Vagina (tissue), 2 donors: ENCODE measurements around the gene GPR65.

Source experiments
- POLR2A ChIP-seq, 2 donors: fragments of 450-650 bp; IDR thresholded peaks; one replicate each; pipeline ENCODE4 v1.6.1; 2017; ENCODE audit warnings: antibody characterized with exemption in 2 of 2, mild to moderate bottlenecking in 2 of 2, moderate library complexity in 2 of 2
- POLR2AphosphoS5 ChIP-seq, 2 donors: sonication (generic); formaldehyde crosslinking; IDR thresholded peaks; one replicate each; pipeline ENCODE4 v1.9.0; 2017; ENCODE audit warnings: antibody characterized with exemption in 2 of 2, mild to moderate bottlenecking in 2 of 2, low read depth in 1 of 2; ENCODE audit not compliant: insufficient read depth in 1 of 2
- TF ChIP-seq, protein P1 (sequence below), 3 experiments: fragments of 450-650 bp in 2 of 3; fragments of 200-600 bp in 1 of 3; sonication (generic) in 1 of 3; IDR thresholded peaks; one replicate each; pipeline ENCODE4 v1.5.1; 2017 to 2019; ENCODE audit warnings: antibody characterized with exemption in 3 of 3, mild to moderate bottlenecking in 2 of 3, moderate library complexity in 2 of 3

DNA sequence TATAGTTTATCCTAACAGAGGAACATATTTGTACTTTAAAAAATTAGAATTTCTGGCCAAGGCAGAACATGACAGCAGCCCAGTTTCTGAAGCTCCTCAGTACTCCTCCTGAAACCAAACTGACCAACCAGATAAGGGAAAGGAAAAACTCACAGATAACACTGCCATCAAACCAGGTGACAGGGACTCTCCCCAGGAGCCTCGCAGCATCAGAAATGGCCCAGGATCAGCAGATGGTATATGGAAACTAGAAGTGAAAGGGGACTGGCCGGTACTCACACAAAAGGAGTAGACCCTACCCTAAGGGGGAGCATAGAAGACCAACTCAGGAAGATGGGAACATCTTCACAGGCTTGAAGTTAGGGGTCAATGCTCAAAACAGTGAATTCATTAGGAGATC, 33.9 kb upstream of the GPR65 start:
- TF ChIP-seq, protein P1, sequence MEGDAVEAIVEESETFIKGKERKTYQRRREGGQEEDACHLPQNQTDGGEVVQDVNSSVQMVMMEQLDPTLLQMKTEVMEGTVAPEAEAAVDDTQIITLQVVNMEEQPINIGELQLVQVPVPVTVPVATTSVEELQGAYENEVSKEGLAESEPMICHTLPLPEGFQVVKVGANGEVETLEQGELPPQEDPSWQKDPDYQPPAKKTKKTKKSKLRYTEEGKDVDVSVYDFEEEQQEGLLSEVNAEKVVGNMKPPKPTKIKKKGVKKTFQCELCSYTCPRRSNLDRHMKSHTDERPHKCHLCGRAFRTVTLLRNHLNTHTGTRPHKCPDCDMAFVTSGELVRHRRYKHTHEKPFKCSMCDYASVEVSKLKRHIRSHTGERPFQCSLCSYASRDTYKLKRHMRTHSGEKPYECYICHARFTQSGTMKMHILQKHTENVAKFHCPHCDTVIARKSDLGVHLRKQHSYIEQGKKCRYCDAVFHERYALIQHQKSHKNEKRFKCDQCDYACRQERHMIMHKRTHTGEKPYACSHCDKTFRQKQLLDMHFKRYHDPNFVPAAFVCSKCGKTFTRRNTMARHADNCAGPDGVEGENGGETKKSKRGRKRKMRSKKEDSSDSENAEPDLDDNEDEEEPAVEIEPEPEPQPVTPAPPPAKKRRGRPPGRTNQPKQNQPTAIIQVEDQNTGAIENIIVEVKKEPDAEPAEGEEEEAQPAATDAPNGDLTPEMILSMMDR (IDR thresholded peaks at IDR 0.05) = no peak
- no peak for TF ChIP-seq POLR2A (IDR thresholded peaks at IDR 0.05)
- no peak for TF ChIP-seq POLR2AphosphoS5 (IDR thresholded peaks at IDR 0.05; ENCODE audit: insufficient read depth in 1 of 2, low read depth in 1 of 2)
